ENCODE data around the gene CMYA5.

GRCh38 chr5:79695526-79695925 lies 5.9 kb downstream of the CMYA5 start:
- TF ChIP-seq POLR2A (IDR thresholded peaks at IDR 0.05; ENCODE audit: low read depth, low read length) (no peak), CTCF (IDR thresholded peaks at IDR 0.05; ENCODE audit: extremely low read depth in 1 of 2, insufficient read depth in 1 of 2, low read depth in 1 of 2, low read length in 2 of 2) (no peak), MYC (IDR thresholded peaks at IDR 0.05; ENCODE audit: low read depth, low read length) (no peak), EZH2 (IDR thresholded peaks at IDR 0.05; ENCODE audit: borderline replicate concordance, low read depth, low read length, severe bottlenecking) (no peak)

Measured in endothelial cell of umbilical vein (primary cell).